Measurements from ENCODE around the gene PEX14.

DNA sequence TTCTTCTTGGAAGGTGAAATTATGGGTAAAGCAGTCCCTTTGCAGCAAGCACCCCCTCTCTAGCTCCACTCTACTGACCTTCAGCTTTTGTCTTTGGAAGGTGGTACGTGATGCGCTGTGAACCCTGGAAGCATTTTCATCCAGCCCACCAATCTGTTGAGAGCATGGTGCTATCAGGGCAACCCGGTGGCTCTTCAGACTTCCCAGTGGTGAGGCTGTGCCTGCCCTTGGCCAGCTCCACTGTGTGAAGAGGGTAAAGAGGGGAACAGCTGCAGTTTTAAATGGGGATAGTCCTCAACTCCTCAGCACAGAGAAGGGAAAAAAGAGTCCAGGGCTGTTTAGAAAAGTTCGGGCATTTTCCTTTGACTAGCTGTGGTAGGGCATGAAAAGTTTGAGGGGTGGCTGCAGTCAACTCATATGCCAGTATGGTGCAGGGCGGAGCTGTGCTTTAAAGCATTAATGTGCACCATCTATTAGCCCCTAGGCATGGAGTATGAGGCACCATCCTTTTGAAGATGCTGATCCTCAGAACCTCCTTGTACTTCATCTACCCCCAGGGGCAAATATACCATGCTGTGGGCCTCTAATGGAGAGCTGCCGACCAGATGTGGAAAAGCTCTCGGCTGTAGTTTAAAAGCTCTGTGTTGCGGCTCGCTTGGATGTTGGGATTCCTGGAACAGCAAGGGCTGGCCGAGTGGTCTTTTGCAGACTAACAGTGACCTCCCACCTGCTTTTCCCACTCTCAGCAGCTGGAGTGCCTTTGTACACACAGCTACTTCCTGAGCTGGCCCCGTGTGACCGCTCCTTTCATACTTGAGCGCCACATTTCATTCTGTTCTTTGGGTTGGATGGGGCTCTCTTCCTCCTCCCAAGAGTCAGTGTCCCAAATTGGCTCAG is 123.0 kb downstream of the PEX14 start:
- TF ChIP-seq CREM (CRISPR knock-in tag; IDR thresholded peaks at IDR 0.05) = no peak
- TF ChIP-seq, protein P1, sequence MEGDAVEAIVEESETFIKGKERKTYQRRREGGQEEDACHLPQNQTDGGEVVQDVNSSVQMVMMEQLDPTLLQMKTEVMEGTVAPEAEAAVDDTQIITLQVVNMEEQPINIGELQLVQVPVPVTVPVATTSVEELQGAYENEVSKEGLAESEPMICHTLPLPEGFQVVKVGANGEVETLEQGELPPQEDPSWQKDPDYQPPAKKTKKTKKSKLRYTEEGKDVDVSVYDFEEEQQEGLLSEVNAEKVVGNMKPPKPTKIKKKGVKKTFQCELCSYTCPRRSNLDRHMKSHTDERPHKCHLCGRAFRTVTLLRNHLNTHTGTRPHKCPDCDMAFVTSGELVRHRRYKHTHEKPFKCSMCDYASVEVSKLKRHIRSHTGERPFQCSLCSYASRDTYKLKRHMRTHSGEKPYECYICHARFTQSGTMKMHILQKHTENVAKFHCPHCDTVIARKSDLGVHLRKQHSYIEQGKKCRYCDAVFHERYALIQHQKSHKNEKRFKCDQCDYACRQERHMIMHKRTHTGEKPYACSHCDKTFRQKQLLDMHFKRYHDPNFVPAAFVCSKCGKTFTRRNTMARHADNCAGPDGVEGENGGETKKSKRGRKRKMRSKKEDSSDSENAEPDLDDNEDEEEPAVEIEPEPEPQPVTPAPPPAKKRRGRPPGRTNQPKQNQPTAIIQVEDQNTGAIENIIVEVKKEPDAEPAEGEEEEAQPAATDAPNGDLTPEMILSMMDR (IDR thresholded peaks at IDR 0.05) = no peak
- TF ChIP-seq, protein P2, sequence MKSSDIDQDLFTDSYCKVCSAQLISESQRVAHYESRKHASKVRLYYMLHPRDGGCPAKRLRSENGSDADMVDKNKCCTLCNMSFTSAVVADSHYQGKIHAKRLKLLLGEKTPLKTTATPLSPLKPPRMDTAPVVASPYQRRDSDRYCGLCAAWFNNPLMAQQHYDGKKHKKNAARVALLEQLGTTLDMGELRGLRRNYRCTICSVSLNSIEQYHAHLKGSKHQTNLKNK (CRISPR knock-in tag; IDR thresholded peaks at IDR 0.05) = no peak
- TF ChIP-seq GABPB1 (CRISPR knock-in tag; IDR thresholded peaks at IDR 0.05) = no peak
- TF ChIP-seq, protein P3, sequence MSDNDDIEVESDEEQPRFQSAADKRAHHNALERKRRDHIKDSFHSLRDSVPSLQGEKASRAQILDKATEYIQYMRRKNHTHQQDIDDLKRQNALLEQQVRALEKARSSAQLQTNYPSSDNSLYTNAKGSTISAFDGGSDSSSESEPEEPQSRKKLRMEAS (CRISPR knock-in tag; IDR thresholded peaks at IDR 0.05) = no peak
- TF ChIP-seq, protein P4, sequence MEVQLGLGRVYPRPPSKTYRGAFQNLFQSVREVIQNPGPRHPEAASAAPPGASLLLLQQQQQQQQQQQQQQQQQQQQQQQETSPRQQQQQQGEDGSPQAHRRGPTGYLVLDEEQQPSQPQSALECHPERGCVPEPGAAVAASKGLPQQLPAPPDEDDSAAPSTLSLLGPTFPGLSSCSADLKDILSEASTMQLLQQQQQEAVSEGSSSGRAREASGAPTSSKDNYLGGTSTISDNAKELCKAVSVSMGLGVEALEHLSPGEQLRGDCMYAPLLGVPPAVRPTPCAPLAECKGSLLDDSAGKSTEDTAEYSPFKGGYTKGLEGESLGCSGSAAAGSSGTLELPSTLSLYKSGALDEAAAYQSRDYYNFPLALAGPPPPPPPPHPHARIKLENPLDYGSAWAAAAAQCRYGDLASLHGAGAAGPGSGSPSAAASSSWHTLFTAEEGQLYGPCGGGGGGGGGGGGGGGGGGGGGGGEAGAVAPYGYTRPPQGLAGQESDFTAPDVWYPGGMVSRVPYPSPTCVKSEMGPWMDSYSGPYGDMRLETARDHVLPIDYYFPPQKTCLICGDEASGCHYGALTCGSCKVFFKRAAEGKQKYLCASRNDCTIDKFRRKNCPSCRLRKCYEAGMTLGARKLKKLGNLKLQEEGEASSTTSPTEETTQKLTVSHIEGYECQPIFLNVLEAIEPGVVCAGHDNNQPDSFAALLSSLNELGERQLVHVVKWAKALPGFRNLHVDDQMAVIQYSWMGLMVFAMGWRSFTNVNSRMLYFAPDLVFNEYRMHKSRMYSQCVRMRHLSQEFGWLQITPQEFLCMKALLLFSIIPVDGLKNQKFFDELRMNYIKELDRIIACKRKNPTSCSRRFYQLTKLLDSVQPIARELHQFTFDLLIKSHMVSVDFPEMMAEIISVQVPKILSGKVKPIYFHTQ (CRISPR knock-in tag; IDR thresholded peaks at IDR 0.05) = no peak
- no peak for TF ChIP-seq SP1 (CRISPR knock-in tag; conservative IDR thresholded peaks at IDR 0.05)
- TF ChIP-seq, protein P5, sequence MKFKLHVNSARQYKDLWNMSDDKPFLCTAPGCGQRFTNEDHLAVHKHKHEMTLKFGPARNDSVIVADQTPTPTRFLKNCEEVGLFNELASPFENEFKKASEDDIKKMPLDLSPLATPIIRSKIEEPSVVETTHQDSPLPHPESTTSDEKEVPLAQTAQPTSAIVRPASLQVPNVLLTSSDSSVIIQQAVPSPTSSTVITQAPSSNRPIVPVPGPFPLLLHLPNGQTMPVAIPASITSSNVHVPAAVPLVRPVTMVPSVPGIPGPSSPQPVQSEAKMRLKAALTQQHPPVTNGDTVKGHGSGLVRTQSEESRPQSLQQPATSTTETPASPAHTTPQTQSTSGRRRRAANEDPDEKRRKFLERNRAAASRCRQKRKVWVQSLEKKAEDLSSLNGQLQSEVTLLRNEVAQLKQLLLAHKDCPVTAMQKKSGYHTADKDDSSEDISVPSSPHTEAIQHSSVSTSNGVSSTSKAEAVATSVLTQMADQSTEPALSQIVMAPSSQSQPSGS (CRISPR knock-in tag; IDR thresholded peaks at IDR 0.05; ENCODE audit: borderline replicate concordance, low read depth) = no peak
- TF ChIP-seq, protein P6, sequence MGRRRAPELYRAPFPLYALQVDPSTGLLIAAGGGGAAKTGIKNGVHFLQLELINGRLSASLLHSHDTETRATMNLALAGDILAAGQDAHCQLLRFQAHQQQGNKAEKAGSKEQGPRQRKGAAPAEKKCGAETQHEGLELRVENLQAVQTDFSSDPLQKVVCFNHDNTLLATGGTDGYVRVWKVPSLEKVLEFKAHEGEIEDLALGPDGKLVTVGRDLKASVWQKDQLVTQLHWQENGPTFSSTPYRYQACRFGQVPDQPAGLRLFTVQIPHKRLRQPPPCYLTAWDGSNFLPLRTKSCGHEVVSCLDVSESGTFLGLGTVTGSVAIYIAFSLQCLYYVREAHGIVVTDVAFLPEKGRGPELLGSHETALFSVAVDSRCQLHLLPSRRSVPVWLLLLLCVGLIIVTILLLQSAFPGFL (CRISPR knock-in tag; IDR thresholded peaks at IDR 0.05; ENCODE audit: borderline replicate concordance) = no peak
- TF ChIP-seq ZNF317 (CRISPR knock-in tag; IDR thresholded peaks at IDR 0.05; ENCODE audit: borderline replicate concordance, low read depth) = no peak
- no peak for TF ChIP-seq FOXP1 (CRISPR knock-in tag; IDR thresholded peaks at IDR 0.05; ENCODE audit: borderline replicate concordance)
- TF ChIP-seq ATF1 (CRISPR knock-in tag; IDR thresholded peaks at IDR 0.05) = no peak

All from WTC11 (cell line).